ENCODE data around the gene ATP2A3. TPM values are rescaled to one million over a fixed set of nuclear protein-coding genes. Genes with fewer than 3 reads are reported as not detected.

The ATP2A3 gene
- total and polyA plus RNA-seq, 11 donors = 3.3 to 21.8 (median 7.0) TPM

DNA sequence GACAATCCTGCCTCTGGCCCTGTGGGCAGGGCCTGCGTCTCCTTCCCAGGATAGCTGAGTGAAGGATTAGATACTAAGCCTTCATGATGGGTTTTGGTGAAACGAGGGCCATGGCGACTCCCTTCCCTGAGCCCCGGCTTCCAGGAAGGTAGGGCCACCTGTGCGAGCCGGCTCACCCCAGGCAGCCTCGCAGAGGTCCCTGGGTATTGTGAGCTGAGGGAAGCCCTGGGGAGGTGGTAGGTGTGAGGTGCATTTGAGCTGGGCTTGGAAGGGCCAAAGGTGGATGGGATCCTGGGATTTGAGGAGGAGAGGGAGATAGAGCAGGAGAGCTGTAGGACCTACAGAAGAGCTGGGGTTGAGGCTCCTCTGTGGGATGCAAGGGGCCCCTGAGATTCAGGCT is 41.5 kb downstream of the ATP2A3 start:
- intact Hi-C loops (cut with DNase I) = no loop called here
- Histone ChIP-seq H3K36me3 (peaks cover 0 to 5% (median 0%) of the 10 kb centered on the region in 9 donors), H3K9me3 (no peaks in the 10 kb centered on the region), H3K27me3 (no peaks in the 10 kb centered on the region), H3K4me3 (no peak overlapping the region), H3K27ac (no peak overlapping the region), H3K4me1 (peaks cover 0 to 27% (median 12%) of the 10 kb centered on the region in 12 donors)
- WGBS, 4 donors = 90 to 97% (median 94%) methylated on average over 7 of the region's 7 CpGs
- DNase-seq = no peak
- ATAC-seq = no peak
- TF ChIP-seq POLR2A (IDR thresholded peaks at IDR 0.05) = no peak
- TF ChIP-seq, protein P1, sequence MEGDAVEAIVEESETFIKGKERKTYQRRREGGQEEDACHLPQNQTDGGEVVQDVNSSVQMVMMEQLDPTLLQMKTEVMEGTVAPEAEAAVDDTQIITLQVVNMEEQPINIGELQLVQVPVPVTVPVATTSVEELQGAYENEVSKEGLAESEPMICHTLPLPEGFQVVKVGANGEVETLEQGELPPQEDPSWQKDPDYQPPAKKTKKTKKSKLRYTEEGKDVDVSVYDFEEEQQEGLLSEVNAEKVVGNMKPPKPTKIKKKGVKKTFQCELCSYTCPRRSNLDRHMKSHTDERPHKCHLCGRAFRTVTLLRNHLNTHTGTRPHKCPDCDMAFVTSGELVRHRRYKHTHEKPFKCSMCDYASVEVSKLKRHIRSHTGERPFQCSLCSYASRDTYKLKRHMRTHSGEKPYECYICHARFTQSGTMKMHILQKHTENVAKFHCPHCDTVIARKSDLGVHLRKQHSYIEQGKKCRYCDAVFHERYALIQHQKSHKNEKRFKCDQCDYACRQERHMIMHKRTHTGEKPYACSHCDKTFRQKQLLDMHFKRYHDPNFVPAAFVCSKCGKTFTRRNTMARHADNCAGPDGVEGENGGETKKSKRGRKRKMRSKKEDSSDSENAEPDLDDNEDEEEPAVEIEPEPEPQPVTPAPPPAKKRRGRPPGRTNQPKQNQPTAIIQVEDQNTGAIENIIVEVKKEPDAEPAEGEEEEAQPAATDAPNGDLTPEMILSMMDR (IDR thresholded peaks at IDR 0.05) = no peak

DNA sequence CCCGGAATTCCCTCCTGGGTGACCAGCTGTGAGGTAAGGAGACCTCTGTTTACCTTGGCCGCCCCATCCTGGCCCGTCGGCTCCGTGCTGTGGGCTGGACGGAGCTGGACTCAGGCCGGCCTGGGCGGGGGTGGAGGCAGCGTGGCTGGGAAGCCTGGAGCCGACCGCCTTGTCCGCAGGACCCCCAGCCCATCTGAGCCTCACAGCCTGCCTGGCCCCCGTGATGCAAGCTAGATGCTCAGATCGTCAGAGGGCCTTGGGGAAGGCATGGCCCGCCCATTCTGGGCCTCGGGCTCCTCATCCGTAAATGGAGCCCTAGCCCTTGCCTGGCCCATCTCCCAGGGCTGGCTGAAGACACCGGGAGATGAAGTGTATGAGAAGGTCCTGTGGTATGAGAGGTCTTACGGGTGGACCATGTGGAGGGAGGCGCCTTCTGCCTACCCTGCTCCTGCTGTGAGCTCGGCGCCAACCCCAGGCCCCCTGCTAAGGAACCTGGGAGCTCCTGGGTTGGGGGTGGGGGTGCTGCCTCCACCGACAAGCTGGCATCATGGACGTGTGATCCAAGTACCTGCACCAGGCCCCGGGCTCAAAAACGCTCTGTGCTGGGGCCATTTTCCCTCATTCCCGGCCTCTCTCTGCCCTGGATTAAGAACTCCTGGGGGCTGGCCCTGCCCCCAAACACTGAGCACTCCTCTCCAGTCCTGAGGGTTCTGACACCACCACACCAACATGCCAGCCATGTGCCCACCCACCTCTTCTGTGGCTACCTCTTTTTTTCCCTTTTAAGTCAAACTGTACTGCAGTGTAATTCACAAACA is 42.5 kb downstream of the ATP2A3 start:
- no peak overlapping the region for H3K27ac ChIP-seq
- H3K4me3 ChIP-seq = no peak overlapping the region
- TF ChIP-seq, protein P1 (IDR thresholded peaks at IDR 0.05) = no peak
- TF ChIP-seq POLR2A (IDR thresholded peaks at IDR 0.05) = no peak
- ATAC-seq (no peak), DNase-seq (no peak)
- H3K9me3 ChIP-seq = no peaks in the 10 kb centered on the region
- WGBS, 4 donors = 87 to 92% (median 90%) methylated on average over 19 to 27 of the region's 27 CpGs
- H3K4me1 ChIP-seq = peaks cover 3 to 31% (median 18%) of the 10 kb centered on the region in 12 donors
- intact Hi-C loops (cut with DNase I) = no loop called here
- no peaks in the 10 kb centered on the region for H3K27me3 ChIP-seq
- peaks cover 0 to 5% (median 0%) of the 10 kb centered on the region in 9 donors for H3K36me3 ChIP-seq

DNA sequence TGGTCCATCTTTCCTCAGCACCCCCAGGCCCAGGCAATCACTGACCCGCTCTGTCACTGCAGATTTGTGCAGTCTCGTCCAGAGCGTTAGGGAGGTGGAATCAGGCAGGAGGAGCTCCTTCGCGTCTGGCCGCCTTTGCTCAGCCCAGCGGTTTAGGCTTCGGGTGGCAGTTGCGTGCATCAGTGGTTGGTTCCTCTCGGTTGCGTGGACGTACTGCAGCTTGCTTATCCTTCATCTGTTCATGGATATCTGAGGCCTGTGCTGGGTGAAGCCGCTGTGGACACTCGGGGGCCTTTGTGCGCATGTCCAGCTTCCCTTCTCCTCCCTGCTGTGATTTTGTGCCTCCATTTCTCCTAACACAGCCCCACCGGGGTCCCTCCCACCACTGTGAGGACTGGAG is 43.2 kb downstream of the ATP2A3 start:
- Histone ChIP-seq H3K9me3 (no peaks in the 10 kb centered on the region), H3K4me3 (no peak overlapping the region), H3K27ac (no peak overlapping the region), H3K36me3 (peaks cover 0 to 5% (median 0%) of the 10 kb centered on the region in 9 donors), H3K4me1 (peaks cover 3 to 38% (median 24%) of the 10 kb centered on the region in 12 donors), H3K27me3 (no peaks in the 10 kb centered on the region)
- TF ChIP-seq POLR2A (IDR thresholded peaks at IDR 0.05) = no peak
- TF ChIP-seq, protein P1 (IDR thresholded peaks at IDR 0.05) = no peak
- WGBS, 4 donors = 94 to 97% (median 95%) methylated on average over 16 of the region's 16 CpGs
- ATAC-seq (no peak), DNase-seq (no peak)
- intact Hi-C loops (cut with DNase I) = no loop called here

DNA sequence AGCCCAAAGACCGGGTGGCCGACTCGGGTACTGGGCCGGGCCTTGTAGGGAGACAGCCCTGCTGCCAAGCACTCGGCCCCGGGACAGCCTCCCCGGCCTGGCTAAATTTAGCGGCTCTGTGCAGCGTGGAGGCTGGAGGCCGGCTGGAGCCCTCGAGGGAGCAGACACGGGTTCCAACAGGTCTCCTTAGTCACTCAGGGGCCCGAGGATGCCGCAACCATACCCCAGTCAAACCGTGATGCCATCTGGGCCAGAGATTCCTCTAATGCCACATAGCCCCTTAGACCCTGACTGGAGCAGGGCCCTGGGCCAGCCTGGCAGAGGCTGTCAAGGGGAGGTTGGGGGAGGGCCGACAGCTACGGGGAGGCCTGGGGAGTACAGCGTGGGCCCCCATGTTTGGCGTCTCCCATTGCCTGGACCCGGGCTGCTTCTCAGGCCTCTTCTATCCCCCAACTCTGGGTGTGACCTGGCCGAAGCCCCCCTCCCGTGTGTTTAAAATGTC is 45.1 kb downstream of the ATP2A3 start:
- H3K9me3 ChIP-seq = no peaks in the 10 kb centered on the region
- ATAC-seq (peak in 3 of 4 donors; percentile 5 to 51 (median 17)), DNase-seq (peak; percentile 36 to 76 (median 66))
- TF ChIP-seq, protein P1 (IDR thresholded peaks at IDR 0.05) = no peak
- TF ChIP-seq POLR2A (IDR thresholded peaks at IDR 0.05) = no peak
- H3K4me3 ChIP-seq = no peak overlapping the region
- H3K27ac ChIP-seq = peak overlapping the region in 11 of 12 donors; percentile 26 to 71 (median 54)
- WGBS, 4 donors = 58 to 75% (median 67%) methylated on average over 8 to 22 of the region's 22 CpGs
- H3K36me3 ChIP-seq = peaks cover 0 to 2% (median 0%) of the 10 kb centered on the region in 9 donors
- peaks cover 3 to 34% (median 28%) of the 10 kb centered on the region in 12 donors for H3K4me1 ChIP-seq
- intact Hi-C loops (cut with DNase I) = loop anchor here in 5 of 10 donors (5.0 to 10.0 kb wide), 4 partner anchors 83 to 184 kb away; no protein-coding TSS in a partner anchor
- no peaks in the 10 kb centered on the region for H3K27me3 ChIP-seq

Measured in heart left ventricle (tissue), 16 donors.